ENCODE data around the gene YIF1B.
A peak's percentile ranks its signal among the peaks of the same experiment; 100 is the strongest.

The YIF1B gene

DNA sequence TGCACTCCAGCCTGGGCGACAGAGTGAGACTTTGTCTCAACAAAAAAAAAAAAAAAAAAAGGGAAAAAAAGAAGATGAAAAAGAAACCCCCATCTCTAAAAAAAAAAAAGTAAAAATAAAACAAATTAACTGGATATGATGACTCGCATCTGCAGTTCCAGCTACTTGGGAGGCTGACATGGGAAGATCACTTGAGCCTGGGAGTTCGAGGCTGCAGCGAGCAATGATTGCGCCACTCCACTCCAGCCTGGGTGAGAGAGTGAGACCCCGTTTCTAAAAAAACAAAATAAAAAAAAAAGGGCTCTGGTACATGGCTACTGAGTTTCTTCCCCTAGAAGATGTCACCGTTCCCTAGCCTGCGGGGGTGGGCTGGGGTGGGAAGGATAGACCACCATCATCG is 17.5 kb upstream of the YIF1B start:
- no peak for DNase-seq

DNA sequence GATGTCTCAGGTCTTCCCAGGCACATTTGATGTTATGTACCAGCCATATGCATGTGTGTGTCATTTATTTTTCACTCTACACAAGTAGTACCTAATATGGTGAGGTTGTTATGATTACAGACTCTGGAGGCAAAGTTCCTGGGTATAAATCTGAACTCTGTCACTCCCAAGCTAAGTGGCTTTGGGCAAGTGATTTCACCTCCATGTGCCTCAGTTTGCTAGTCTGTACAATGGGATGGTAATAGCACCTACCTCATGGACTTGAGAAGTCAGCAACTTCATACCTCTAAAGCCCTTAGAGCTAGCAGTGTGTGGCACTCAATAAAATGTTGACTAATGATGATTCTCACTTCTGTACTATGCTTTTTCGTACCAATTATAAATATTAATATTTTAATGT is 16.0 kb upstream of the YIF1B start:
- DNase-seq, result no peak

DNA sequence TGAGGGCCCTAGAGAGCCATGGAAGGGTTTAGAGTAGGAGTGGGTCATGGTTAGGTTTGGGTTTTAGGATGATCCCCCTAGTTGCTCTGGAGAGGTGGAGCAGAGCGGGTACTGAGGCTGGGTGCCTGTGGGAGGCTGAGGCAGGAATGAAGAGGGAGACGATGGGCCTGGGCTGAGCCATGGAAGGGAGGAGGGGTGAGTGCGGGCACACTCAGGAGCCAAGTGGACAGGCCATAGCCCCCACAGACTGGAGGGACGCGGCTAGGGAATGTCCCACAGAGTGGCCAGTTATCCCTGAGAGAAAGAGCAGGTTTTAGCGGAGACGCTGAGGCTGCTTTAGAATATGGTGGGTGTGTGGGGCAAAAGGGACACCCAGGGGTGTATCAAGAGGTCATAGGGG is 13.9 kb upstream of the YIF1B start:
- no peak for DNase-seq

DNA sequence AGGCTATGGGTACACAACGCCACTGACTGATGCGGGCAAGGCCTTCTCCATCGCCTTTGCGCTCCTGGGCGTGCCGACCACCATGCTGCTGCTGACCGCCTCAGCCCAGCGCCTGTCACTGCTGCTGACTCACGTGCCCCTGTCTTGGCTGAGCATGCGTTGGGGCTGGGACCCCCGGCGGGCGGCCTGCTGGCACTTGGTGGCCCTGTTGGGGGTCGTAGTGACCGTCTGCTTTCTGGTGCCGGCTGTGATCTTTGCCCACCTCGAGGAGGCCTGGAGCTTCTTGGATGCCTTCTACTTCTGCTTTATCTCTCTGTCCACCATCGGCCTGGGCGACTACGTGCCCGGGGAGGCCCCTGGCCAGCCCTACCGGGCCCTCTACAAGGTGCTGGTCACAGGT is 10.8 kb upstream of the YIF1B start:
- no peak for DNase-seq

DNA sequence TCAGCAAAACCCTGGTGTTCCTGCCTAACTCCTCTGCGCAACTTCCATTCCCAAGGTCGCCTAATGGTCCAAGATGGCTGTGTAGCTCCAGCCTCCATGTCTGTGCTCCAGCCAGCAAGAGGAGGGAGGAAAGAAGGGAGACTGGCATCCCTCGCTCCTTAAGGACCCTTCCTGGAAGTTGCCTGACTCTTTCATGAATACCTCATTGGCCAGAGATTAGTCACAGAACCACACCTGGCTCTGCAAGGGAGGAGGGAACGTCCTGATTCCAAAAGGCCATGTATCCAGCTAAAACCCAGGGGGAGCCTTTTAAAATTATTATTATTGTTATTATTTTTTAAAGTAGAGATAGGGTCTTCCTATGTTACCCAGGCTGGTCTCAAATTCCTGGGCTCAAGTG is 8.7 kb upstream of the YIF1B start:
- no peak for DNase-seq

DNA sequence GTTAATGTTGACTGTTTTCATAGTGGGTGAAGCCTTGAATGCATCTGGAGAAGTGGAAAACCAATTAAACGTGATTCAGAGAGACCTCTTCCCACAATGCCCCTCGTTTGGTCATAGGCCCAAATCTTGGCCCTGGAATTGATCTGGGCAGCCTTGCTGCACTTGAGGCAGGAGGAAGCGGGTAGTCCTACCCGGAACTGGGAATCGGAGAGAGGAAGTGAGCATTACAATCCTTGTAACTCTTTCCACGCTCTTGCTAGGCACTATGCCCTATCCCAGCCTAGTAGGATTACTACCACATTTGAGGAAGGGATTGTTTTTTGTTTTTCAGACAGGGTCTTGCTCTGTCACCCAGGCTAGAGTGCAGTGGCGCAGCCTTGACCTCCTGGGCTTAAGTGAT is 7.5 kb upstream of the YIF1B start:
- DNase-seq, result no peak

DNA sequence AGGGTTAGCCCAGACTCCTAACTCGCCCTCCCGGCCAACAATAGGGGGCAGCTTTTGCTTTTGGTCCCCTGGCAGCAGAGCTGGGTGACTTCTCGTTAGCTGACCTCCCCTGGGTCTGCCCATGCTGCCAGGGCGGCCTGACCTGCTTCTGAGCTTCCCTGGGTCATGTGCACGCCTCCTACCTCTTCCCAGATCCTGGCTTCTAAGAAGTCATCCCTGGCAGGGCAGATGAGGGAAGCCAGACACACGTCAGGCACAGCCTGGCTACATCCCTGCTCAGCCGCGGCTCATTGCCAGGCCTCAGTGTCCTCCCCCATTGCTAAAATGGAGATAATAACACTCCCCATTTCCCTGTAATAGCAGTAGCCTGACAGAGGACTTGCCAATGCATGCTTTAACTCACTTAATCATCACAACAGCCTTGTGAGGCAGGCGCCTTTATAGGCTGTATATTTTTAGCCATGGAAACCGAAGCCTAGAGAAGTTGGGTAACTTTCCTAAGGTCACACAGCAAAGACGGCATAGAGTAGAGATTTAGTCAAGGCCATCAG is 6.0 kb upstream of the YIF1B start:
- DNase-seq, result no peak

DNA sequence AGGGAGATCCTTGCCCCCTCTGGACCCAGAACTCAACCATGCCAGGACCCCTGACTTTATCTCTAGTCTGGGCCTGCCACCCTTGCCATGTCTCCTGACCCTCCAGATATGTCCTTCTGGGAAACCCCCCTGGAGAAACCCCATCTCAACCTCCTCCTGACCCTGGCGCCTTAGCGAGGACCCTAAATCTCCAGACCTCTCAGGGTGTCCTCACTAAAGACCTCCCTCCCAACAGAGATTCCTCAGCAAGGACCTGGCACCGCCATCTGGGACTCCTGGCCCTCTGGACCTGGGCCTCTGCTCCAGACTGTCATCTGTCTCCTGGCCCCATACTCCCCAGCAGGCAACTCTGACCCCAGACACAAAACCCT is 5.2 kb upstream of the YIF1B start:
- DNase-seq, result no peak

DNA sequence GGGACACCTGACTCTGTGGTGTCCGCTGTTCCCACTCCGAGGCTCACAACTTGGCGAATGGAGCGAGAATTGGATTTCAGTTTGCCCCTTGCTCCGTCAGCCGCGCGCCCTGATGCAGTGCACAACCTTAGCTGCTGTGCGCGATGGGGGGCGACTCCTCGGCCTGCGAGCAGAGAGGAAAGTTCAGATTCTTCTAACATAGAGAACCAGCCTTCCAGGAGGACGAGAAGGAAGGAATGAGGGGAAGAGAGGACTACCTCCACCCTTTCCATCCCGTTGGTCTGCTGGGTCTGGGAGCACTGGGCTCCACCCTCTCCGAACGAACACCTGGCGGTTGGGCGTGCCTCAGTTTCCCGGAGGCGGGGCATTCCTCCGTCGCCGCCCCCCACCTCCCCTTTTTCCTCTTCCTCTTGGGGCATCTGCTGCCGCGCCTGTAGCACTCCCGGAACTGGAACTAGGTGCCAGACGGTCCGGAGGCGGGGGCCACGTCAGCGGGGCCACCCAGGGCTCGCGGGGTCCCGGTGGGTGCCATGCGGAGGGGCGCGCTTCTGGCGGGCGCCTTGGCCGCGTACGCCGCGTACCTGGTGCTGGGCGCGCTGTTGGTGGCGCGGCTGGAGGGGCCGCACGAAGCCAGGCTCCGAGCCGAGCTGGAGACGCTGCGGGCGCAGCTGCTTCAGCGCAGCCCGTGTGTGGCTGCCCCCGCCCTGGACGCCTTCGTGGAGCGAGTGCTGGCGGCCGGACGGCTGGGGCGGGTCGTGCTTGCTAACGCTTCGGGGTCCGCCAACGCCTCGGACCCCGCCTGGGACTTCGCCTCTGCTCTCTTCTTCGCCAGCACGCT is 3.9 kb upstream of the YIF1B start, which contains the start of gene KCNK6:
Gene KCNK6 (plus strand): TSS at position 425 of the 838 bp plus-strand sequence. CDS start 106 bp downstream, at position 531.
- DNase-seq, result peak; percentile 43 to 61

DNA sequence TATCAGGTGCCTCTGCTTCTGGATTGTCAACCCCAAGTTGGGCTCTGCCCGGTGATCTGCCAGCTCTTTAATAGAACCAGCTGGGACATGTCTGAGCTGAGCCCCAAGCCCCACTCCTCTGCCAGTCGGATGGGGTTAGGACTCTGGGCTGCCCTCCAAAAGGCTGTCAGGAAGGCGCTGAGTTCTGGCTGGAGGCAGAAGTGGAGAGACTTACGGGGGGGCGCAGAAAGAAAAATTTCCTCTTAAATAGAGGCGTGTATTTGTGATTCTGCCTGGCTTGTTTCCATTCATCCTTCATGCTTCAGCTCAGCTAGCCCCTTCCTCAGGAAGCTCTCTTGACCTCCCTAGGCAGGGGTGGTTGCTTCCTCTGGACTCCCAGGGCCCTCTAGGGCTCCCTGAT is 2.9 kb upstream of the YIF1B start:
- no peak for DNase-seq

DNA sequence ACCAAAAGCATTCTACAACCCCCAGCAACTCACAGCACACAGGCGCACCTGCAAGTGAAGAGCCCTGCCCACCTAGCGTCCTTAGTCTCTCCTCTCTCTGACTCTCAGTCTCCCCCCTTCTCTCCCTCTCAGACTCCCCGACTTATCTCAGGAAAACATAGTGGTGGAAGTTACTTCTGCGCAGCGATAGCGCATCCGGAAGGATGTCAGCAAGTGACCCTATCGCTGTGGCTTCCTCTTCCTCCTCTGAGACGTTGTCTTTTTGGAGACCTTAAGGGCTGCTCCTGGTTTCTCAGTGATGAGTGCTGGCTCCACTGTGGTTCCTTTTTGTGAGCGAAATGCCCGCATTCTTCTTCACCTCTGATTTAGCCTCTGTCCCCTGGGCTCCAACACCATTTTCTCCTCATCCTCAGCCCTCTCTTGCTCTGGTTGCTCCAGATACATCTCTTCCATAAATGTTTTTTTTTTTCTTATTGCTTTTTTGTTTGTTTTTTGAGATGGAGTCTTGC is 1.4 kb upstream of the YIF1B start:
- no peak for DNase-seq

DNA sequence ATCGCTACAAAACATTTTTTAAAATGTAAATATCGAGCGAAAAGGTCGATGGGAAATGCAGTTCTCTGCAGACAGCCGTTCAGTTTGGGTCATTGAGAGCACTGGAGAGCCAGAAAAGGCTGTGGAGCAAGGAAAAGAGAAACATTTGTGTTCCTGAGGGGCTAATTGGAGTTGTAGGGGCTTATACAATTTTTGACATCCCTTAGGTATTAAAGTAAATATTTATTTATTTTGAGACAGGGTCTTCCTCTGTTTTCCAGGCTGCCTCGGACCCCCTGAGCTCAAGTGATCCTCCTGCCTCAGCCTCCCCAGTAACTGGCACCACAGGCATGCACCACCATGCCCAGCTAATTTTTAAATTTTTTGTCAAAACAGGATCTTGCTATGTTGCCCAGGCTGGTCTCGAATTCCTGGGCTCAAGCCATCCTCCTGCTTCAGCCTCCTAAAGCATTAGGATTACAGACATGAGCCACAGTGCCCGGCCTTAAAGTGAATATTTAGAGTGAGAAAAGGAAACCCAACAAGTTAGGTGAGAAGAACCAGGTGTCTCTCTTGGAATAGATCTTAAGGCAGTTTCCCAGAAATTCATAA is 825 bp upstream of the YIF1B start:
- DNase-seq, result no peak

DNA sequence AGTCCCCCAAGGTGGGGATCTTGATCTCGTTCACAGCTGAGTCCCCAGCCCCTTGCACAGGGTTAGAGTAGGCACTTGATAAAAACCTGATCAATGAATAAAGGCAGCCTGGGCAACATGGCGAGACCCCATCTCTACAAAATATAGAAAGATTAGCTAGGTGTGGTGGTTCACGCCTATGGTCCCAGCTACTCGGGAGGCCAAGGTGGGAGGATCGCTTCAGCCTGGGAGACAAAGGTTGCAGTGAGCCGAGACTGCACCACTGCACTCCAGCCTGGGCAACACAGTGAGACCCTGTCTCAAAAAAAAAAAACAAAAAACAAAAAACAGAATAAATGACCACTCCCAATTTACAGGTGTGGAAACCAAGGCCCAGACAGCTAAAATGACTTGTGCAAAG is 4.8 kb downstream of the YIF1B start:
- DNase-seq, result no peak

DNA sequence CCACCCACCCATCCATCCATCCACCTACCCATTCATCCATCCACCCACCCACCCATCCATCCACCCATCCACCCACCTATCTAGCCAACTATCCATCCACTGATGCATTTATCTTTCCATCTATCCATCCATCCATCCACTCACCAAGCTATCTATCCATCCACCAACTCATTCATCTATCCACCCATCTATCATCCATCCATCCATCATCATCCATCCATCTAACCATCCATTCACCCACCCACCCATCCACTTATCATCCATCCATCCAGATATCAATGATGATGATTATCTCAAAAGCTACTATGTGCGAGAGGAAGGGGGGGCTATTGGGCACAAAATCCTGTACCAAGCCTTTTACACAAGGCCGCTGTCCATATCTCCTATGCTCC is 5.5 kb downstream of the YIF1B start:
- DNase-seq, result no peak

DNA sequence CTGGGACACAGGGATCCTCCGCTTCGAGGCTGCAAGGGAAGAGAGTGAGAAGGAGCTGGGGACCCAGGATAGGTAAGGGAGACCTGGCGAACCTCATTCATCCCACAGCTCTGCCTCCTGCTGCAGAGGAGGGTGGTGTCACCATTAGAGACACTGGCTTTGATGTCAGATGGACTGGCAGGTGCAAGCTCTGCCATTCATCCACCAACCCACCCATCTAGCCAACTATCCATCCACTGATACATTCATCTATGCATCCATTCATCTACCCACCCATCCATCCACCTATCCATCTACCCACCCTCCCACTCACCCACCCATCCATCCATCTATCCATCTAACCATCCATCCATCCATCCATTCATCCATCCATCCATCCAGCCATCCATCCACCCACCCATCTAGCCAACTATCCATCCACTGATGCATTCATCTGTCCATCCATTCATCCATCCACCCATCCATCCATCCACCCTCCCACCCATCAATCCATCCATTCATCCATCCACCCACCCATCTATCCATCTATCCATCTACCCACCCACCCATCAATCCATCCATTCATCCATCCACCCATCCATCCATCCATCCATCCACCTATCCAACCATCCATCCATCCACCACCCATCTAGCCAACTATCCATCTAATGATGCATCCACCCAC is 6.0 kb downstream of the YIF1B start:
- DNase-seq, result no peak

DNA sequence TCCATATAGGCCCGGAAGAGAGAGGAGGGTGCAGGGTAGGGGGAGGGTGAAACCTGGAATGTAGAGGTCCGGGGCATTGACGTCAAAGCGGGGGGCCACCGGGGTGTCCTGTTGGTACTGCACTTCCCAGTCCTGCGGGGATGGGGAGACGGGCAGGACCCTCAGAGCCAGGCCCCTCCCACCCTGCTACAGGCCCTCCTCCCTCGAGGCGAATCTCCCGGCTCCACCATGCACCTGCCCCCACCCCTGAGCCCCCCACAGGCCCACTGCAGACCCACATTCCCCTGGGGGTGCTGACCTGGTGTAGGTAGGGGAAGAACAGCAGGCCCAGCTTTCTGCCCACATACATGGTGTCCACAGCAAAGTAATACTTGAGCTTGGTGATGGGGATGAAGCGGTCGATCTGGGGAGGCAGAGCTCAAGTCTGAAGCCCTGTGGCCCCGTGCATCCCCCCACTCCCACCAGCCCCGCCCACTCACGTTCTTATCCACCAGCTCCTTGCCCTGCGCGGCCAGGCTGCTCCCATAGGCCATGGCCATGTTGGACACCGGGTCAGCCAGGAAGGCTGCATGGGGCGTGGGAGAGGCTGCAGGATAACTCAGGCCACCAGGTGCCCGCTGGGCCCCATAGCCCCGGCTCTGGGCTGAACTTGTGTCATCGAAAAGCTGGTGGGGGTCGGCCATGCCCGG is 6.7 kb downstream of the YIF1B start:
- no peak for DNase-seq

DNA sequence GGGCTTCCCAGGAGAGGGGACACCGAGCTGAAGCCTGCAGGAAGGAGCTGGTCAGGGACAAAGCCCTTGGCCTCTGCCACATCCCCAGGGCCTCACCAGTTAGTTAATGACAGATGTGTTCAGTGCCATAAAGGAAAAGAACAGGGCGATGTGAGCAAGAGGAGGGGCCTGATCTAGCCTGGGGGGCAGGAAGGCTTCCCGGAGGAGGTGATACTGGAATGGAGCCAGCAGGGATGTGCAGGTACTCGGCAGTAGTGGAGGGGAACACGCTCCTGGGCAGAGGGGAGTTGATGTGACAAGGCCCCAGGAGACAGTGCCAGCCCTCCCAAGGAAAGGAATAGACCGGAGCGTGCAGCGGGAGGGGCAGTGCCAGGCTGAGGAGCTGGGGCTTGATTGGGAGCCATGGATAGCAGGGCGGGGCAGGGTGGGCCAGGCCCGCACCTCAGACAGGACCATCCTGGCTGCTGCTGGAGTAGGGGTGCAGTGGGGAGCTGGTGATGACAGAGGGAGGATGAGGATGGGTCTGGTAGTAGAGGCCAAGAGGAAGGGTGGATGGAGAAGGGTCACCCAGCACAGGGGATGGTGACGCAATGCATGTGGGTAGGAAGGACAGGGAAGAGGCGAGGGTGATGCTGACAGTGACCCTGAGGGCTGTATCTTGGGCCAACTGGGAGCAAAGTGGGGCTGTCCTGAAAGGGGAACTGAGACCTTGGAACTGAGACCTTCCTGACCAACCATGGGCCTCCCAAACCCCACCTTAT is 7.6 kb downstream of the YIF1B start:
- no peak for DNase-seq

DNA sequence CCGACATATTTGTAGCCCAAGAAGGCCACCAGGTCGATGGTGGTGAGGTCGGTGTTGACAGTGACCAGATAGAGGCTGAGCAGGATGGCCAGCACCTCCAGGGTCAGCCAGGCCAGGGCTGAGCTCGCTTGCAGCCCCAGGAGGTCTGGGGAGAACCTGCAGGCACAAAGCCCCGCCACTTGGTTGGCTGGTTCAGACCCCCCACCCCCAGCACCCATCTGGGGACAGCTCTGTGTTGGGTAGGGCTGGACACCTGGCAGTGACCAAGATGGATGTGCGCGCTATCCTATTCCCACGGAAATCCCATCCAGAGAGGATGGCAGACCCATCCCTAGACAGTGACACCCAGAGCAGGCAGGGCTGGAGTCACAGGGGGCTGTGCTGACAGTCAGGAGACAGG is 8.2 kb downstream of the YIF1B start:
- no peak for DNase-seq

DNA sequence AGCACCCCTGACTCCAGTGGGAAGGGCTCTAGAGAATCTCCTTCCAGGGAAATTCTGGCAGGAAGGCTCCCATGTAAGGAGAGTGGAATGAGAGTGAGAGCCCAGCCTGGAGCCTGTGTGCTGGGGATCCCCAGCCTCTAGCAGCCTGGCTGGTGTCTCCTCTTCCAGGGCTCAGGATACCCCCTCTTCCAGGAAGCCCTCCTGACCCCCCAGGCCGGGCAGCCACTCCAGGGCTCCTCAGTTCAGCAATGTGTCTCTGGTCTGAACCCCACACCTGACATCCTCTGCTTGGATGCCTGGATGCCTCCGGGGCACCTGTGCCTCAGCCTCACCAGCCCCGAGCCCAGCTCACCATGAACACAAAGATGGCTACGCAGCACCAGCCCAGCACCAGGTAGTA is 8.7 kb downstream of the YIF1B start:
- DNase-seq, result no peak

DNA sequence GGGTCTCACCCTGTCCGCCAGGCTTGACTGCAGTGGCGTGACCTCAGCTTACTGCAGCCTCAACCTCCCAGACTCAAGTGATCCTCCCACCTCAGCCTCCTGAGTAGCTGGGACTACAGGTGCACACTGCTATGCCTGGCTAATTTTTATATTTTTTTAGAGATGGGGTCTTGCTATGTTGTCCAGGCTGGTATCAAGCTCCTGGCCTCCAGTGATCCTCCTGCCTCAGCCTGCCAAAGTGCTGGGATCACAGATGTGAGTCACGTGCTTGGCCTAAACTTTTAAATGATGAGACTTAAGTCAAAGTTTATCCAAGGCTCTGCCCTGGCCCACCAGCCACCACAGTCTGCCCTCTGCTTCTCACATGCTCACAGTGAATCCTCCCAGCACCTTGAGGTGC is 9.5 kb downstream of the YIF1B start:
- DNase-seq, result no peak

DNA sequence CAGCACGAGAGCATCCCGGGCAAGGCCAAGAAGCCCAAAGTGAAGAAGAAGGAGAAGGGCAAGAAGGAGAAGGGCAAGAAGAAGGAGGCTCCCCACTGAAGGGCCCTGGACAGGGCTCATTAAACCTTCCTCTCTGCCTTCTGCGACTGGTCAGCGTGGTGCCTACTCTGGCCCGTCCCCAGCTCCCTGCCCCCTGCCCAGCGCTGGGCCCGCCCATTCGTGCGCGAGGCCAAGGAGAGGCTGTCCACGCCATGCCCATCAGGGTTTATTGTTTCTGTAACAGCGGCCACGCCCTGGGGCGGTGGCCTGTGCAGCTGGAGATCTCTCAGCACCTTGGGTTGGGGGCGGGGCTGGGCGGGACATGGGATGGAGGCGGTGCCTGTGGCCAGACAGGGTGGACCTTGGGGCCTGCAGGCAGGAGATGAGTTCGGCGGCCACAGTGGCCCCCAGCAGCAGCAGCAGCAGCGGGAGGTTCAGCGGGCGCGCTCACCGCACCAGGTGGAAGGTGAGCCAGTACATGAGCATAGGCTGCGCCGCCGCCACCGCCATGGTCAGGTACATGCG is 10.8 kb downstream of the YIF1B start:
- DNase-seq, result no peak

DNA sequence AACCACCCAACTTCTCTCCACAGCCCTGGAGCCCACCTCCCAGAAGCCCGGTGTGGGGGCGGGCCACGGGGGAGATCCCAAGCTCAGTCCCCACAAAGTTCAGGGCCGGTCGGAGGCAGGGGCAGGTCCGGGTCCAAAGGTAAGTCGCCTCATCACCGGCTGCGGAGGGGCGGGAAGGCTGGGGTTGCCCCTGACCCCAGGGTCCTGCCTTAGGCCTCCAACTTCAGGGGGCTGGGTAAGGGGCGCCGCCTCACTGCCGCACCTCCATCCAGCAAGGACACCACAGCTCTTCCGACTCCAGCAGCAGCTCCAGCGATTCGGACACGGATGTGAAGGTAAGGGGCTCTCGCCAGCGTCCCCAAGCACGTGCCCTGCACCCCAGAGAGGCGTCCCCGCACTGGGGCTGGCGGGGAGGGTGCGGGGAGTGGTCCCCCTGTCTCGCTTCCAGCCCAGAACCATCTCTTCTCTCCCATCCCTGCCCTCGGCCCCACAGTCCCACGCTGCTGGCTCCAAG is 11.3 kb downstream of the YIF1B start:
- DNase-seq, result no peak

Data from activated CD4-positive, alpha-beta T cell treated with anti-CD3 and anti-CD28 coated beads for 4 hours (primary cell).